NOMO-1 treated with DMSO at 0.1 percent for 48 hours (cell line): ENCODE results near the gene GNG4.
"Not testable (repeated sequence)": the region's sequence is repeated elsewhere in the genome, so short reads cannot be mapped to it uniquely, and the experiment has no call there.

ENCODE experiments used
- DNase-seq: peaks from one replicate; lab custom pipeline; 2025; ENCODE audit not compliant: unreplicated experiment; lab: John Stamatoyannopoulos, UW

Gene GNG4

GRCh38 chr1:235588156-235588555, 61.4 kb downstream of the GNG4 start:
- DNase-seq, result no peak

- DNase-seq, result no peak
Measured at GRCh38 chr1:235586992-235587391, 62.6 kb downstream of the GNG4 start.

- no peak for DNase-seq
Measured at GRCh38 chr1:235586413-235586812, 63.2 kb downstream of the GNG4 start.

- DNase-seq, result no peak
Measured at GRCh38 chr1:235584973-235585372, 64.6 kb downstream of the GNG4 start.

- DNase-seq, result no peak
Measured at GRCh38 chr1:235583511-235584001, 66.0 kb downstream of the GNG4 start.

GRCh38 chr1:235582130-235582529, 67.5 kb downstream of the GNG4 start:
- no peak for DNase-seq

GRCh38 chr1:235579891-235580290, 69.7 kb downstream of the GNG4 start:
- no peak for DNase-seq

- DNase-seq, result no peak
Measured at GRCh38 chr1:235575597-235575996, 74.0 kb downstream of the GNG4 start.

GRCh38 chr1:235573880-235574279, 75.7 kb downstream of the GNG4 start:
- DNase-seq, result no peak

- DNase-seq, result not testable (repeated sequence)
Measured at GRCh38 chr1:235572971-235573370, 76.6 kb downstream of the GNG4 start.

GRCh38 chr1:235571482-235571881, 78.1 kb downstream of the GNG4 start:
- peak; percentile 81 for DNase-seq

GRCh38 chr1:235567812-235568503, 81.6 kb downstream of the GNG4 start:
- DNase-seq, result peak; percentile 96

GRCh38 chr1:235566084-235566483, 83.5 kb downstream of the GNG4 start:
- no peak for DNase-seq

GRCh38 chr1:235563513-235564061, 86.0 kb downstream of the GNG4 start:
- peak; percentile 26 for DNase-seq

- no peak for DNase-seq
Measured at GRCh38 chr1:235562589-235562988, 87.0 kb downstream of the GNG4 start.

- no peak for DNase-seq
Measured at GRCh38 chr1:235558621-235559169, 90.9 kb downstream of the GNG4 start.

GRCh38 chr1:235557495-235557894, 92.1 kb downstream of the GNG4 start:
- no peak for DNase-seq

GRCh38 chr1:235556807-235557206, 92.8 kb downstream of the GNG4 start:
- no peak for DNase-seq

- no peak for DNase-seq
Measured at GRCh38 chr1:235553112-235553551, 96.5 kb downstream of the GNG4 start.

- no peak for DNase-seq
Measured at GRCh38 chr1:235552146-235552716, 97.4 kb downstream of the GNG4 start.

GRCh38 chr1:235549351-235550139, 100.0 kb downstream of the GNG4 start:
- no peak for DNase-seq
